Measurements from ENCODE around the gene SIGLEC6.

- TF ChIP-seq CTCF (IDR thresholded peaks at IDR 0.05 in 4 of 5, conservative IDR thresholded peaks at IDR 0.05 in 1 of 5) (no peak), POLR2A (IDR thresholded peaks at IDR 0.05) (no peak)
These were observed 33.8 kb downstream of the SIGLEC6 start for GRCh38 chr19:51497666-51498065.
